Epithelial cell of umbilical artery (primary cell): Measurements from ENCODE around the gene TMEM217. TPM values are rescaled to one million over a fixed set of nuclear protein-coding genes. Genes with fewer than 3 reads are reported as not detected.

Experiments
- total RNA-seq: library from RNA; depleted of rRNA; stranded (reverse); fragments of >200 nt; gene quantifications from 2 replicates; pipeline ENCODE4 v1.2.3, GENCODE V29; 2014

Gene TMEM217
- total RNA-seq = 3.6 and 4.3 TPM in 2 replicates

DNA sequence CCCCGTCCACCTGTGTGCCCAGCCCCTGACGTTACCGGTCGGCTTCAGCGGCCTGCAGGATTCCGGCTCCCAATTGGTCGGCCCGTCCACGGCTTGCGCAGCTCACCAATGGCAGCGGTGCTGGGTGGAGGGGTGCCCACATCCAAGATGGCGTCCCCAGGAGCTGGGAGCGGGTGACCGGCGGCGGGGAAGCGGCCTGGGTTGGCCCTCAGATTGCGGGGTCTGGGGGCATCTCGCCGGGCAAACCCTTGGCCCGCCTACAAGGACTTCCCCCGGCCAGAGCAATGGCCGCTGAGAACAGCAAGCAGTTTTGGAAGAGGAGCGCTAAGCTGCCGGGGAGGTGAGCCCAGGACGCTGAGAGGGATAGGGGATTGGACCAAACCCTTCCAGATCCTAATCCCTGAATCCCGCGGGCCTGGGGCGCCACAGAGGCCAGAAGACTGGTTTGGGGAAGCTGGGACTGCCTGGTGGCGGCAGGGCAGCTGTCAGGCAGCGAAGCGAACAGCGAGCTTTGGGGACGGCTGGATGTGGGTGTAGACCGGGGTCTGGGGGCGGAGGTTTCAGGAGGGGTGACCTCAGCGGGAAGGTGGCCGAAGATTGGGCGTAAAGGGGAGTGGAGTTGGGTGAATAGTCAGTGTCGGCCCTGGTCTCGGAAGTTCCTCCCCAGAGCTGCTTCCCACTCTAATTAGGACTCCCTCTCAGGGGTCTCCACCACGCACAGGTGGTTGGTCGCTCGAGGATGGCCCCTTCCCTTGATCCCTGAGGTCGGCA lies at the start of gene TMEM217, which contains the start of gene TBC1D22B:
TMEM217 (minus strand) TSS at position 511 of the 771 bp plus-strand sequence. CDS start 39,114 bp downstream, outside the sequence.
TBC1D22B (plus strand) TSS at position 139 of the 771 bp plus-strand sequence; CDS start at position 285, 146 bp downstream.

DNA sequence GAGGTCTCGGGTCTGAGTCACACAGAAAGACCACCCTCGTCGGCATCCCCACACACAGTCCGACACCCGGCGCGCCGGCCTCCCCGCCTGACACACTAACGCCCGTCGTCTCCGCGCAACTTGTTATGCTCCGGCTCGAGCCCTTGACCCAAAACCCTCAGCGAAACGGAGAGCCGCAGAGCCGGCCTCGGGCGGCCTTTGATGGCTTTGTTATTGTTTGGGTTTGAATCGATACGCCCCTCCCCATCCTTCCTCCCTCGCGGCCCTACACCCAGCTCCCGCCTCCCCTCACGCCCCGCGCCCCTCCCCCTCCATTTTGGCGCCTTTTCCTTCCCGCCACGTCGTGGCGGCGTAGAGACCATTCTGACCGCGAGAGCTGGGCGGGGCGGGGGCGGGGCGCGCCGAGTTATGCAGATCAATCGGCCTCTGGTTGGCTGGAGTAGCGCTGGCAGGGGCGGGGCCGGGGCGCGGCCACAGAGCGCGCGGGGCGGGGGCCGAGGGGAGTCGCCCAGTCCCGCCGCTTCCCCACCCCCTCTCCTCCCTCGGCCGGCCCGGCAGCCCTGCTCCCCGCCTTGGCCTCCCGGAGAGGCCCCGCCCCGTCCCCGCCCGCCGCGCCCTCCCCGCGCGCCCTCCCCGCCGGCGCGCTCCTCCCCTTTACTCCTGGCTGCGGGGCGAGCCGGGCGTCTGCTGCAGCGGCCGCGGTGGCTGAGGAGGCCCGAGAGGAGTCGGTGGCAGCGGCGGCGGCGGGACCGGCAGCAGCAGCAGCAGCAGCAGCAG lies 88.3 kb downstream of the TMEM217 start, which contains the start of gene PIM1:
PIM1 (plus strand) TSS at position 657 of the 777 bp plus-strand sequence. CDS start 424 bp downstream, outside the sequence.

Other genes starting within 250 kb of the TMEM217 start
- gene PIM1, start 88.0 kb downstream of the TMEM217 start, total RNA-seq = 3.2 and 3.6 TPM in 2 replicates
- 3.9 and 6.2 TPM in 2 replicates for gene TBC1D22B, start 372 bp downstream of the TMEM217 start, total RNA-seq
- 35.7 and 38.3 TPM in 2 replicates for gene RNF8, start 95.8 kb upstream of the TMEM217 start, total RNA-seq
- gene CMTR1, start 175.1 kb upstream of the TMEM217 start, total RNA-seq = 26.0 and 60.6 TPM in 2 replicates
- 45.9 and 110 TPM in 2 replicates for gene CCDC167, start 241.7 kb upstream of the TMEM217 start, total RNA-seq